GM12873 (cell line): ENCODE data around the gene KCNIP3.

Experiments
- CTCF ChIP-seq: IDR thresholded peaks from 2 replicates; pipeline ENCODE4 v1.5.1; 2012; ENCODE audit warnings: low read depth, mild to moderate bottlenecking, moderate library complexity, low read length, control low read depth; ENCODE audit not compliant: insufficient read depth; ENCODE audit errors: missing control alignments

Gene KCNIP3

DNA sequence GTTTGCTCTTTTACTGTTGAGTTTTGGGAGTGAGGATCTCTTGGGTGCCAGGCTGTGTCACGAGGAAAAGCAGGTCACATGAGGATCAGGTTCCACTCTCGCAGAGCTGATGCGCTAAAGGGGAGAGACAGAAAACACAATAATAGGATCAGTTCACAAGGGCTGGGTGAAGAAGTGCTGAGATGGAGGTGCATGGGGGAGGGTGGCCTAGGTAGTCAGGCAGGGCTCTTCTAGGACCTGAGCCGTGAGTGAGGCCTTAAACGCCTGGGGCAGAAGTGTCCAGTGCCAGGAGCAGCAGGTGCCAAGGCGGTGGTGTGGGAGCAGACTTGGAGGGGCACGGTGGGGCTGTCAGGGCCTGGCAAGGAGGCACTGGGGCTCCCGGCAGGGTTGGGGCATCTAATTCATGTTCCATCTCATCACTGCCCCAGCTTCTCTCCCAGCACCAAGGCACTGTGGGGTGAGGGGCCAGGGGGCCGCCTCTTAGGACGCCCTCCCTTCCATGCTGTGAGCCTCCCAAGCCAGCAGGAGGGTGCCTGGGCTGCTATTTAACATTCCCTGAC lies 9.3 kb downstream of the KCNIP3 start:
- no peak for TF ChIP-seq CTCF

DNA sequence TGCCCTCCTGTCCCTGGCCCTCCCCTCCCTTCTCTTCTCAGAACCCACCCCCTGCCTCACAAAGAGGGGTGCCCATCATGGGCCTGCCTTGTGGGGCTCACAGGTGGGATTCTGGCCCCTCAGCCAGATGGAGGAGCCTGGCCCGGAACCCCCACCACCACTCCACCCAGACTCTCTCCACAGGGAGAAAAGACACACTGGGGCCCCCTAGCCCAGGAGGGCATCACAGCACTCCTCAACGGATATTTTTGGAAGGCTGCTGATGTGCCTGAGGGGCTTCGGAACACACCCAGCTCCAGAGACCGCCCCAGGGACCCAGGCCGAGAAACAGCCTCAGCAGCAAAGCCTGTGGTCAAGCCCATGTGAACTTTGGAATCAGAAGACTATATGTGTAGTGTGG lies 9.9 kb downstream of the KCNIP3 start:
- no peak for TF ChIP-seq CTCF

GRCh38 chr2:95307878-95308277 lies 10.7 kb downstream of the KCNIP3 start:
- TF ChIP-seq CTCF, result no peak

GRCh38 chr2:95308426-95308990 lies 11.4 kb downstream of the KCNIP3 start:
- TF ChIP-seq CTCF, result no peak

DNA sequence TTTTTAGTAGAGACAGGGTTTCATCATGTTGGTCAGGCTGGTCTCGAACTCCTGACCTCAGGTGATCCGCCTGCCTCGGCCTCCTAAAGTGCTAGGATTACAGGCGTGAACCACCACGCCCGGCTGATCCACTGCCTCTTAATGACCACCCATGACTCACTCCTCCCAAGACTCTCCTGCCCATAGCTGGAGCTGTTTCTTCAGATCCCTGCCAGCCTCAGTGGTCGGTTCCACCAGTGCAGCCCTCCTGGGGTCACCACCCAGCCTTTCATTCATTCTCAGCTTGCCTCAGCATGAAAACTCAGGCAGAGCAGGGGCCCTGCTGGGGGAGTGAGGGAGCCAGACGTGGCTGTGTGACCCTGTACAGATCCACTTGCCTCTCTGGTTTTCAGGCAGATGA lies 12.5 kb downstream of the KCNIP3 start:
- TF ChIP-seq CTCF, result no peak

DNA sequence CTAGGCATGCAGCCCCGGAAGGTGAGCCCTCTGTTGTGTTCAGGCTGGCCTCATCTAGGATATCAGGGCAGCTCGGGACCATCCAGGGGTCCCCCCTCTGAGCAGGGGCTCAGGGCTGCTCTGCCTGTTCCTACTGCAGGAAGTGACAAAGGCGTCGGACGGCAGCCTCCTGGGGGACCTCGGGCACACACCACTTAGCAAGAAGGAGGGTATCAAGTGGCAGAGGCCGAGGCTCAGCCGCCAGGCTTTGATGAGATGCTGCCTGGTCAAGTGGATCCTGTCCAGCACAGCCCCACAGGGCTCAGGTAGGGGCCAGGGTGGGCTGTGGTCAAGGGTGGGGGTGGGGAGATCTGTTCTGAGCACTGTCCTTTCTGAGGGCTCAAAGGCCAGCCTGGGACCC lies 13.1 kb downstream of the KCNIP3 start:
- no peak for TF ChIP-seq CTCF

DNA sequence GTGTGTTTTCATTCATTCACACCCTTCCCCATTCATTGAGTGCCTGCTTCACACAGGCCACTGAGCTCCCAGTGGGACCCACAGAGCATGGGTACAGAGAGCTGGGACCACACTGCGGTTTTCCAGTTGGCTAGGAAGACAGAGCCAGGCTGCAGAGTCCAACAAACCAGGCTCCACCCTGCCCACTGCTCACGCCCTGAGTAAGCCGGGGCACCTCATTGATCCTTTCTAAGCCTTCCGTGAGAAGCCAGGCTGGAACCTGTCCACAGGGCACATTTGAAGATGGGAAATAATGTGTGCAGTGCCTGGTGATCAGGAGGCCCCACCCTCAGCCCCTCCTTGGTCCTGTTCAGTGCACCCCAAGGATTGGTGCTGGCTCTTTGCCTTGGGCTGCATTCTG lies 13.5 kb downstream of the KCNIP3 start:
- no peak for TF ChIP-seq CTCF
